NCI-H1436 treated with DMSO at 0.1 percent for 48 hours (cell line): Measurements from ENCODE around the gene MAGEA3.
"Not testable (repeated sequence)": the region's sequence is repeated elsewhere in the genome, so short reads cannot be mapped to it uniquely, and the experiment has no call there.

Source experiments
- DNase-seq: peaks from one replicate; lab custom pipeline; 2025; lab: John Stamatoyannopoulos, UW

Gene MAGEA3

GRCh38 chrX:152697952-152698931, at the start of gene MAGEA3:
Gene MAGEA3, plus strand, starts transcription at chrX:152698794. Its CDS starts 2,039 bp downstream, at chrX:152700833.
- DNase-seq: not testable (repeated sequence)

GRCh38 chrX:152652060-152652459, 46.5 kb upstream of the MAGEA3 start:
- no peak for DNase-seq

DNA sequence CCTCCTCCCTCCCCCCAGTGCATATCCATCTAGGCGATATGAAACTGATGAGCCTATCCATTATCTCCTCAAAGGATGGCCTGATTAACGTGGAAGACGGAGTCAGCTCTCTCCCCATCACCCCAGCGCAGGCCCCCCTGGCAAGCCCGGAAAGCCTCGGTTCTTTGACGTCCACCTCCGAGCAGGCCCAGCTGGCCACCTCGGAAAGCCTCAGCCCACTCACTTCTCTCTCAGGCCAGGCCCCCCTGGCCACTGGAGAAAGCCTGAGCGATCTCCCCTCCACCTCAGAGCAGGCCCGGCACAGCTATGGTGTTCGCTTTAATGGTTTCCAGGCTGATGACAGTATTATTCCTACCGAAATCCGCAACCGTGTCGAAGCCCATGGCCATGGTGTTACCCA, 46.1 kb upstream of the MAGEA3 start:
- no peak for DNase-seq

DNA sequence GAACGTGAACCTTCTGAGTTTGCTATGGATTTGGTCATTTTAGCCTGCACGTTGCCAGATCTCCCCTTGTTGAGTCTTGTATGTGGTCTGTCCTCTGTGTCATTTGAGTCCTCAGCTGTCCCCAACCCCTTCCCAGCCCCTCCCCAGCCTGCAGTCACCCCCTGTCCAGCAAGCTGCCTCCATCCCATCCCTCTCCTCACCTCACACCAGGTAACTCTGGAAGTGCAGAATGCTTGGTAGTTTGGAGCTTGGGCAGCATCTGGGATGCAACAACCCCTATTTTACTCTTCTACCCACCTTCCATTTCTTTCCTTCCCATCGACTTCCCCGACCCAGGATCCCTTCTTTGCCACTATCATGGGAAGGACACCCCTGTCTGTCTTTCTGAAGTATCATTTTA, 42.5 kb upstream of the MAGEA3 start:
- DNase-seq: no peak

DNA sequence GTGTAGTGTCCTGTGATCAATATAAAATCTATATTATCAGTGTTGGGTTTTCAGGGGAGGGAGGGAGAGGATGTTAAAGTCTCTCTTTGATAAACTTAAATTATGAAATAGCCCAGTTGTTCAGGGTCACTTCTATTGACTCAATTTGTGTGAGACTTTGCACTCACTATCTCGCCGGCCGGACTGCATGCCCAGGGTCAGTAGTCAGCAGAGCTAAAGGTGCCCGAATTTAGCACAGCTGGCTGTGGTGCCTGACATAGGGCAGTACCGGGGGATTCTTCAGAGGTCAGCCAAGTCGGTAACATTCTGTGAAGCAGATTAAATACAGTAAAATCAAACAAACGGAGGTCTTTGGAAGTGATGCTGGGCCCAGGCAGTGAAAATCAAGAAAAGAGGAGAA, 41.7 kb upstream of the MAGEA3 start:
- DNase-seq: no peak

GRCh38 chrX:152658302-152658701, 40.3 kb upstream of the MAGEA3 start:
- no peak for DNase-seq

GRCh38 chrX:152663086-152663485, 35.5 kb upstream of the MAGEA3 start:
- no peak for DNase-seq

DNA sequence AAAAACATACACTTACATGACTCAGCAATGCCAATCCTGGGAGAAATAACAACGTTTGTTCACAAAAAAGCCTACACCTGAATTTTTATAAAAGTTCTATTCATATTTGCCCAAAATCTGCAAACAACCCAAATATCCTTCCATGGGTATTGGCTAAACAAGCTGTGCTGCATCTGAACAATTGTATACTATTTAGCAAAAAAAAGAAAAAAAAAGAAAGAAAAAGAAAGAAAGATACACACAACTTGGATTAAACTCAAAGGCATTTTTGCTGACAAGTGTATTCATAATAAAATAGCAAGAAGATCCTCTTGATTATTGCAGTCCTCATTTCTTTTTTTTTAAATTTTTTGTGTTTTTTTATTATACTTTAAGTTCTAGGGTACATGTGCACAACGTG, 24.5 kb upstream of the MAGEA3 start:
- no peak for DNase-seq

- DNase-seq: not testable (repeated sequence)
Observed at GRCh38 chrX:152674652-152675051, 23.9 kb upstream of the MAGEA3 start.

- DNase-seq: not testable (repeated sequence)
Observed at GRCh38 chrX:152681012-152681411, 17.6 kb upstream of the MAGEA3 start.

DNA sequence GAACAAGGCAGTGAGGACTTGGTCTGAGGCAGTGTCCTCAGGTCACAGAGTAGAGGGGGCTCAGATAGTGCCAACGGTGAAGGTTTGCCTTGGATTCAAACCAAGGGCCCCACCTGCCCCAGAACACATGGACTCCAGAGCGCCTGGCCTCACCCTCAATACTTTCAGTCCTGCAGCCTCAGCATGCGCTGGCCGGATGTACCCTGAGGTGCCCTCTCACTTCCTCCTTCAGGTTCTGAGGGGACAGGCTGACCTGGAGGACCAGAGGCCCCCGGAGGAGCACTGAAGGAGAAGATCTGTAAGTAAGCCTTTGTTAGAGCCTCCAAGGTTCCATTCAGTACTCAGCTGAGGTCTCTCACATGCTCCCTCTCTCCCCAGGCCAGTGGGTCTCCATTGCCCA, 1.8 kb downstream of the MAGEA3 start:
- not testable (repeated sequence) for DNase-seq

DNA sequence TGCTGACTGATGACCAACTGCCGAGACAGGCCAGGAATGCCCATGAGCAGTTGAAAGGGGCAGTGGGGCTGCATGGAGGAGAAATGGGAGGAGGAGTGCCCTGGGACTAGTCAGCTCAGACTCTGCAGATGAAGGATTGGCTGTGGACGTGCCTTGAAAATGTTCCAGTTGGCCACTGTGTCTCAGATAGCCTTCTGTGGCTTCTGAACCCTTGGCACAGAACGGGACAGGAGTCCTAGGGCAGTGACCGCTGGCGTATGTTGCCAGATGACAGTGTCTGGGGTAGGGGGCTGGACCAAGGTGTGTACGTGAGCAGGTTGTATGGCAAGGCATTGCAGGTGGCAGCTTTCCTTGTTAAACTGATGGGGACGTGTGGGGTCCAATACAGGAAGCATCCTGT, 7.9 kb downstream of the MAGEA3 start:
- DNase-seq: not testable (repeated sequence)

DNA sequence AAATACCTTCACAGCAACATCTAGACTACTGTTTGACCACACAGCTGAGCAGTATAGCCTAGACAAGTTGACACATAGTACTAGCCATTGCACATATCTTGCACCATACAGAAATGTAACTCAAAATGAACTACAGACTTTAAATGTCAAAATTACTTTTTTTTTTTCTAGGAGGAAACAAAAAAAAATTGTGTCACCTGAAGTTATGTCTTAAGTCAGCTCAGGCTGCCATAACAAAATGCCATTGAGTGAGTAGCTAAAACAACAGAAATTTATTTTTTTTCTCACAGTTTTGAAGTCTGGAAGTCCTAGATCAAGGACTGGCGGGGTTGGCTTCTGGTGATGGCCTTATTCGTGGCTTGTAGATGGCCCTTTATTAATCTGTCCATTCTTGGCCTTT, 10.6 kb downstream of the MAGEA3 start, which contains the start of gene CSAG2:
CSAG2 (minus strand) TSS at position 101 of the 400 bp plus-strand sequence. CDS start 161 bp downstream, outside the sequence.
- DNase-seq: not testable (repeated sequence)

DNA sequence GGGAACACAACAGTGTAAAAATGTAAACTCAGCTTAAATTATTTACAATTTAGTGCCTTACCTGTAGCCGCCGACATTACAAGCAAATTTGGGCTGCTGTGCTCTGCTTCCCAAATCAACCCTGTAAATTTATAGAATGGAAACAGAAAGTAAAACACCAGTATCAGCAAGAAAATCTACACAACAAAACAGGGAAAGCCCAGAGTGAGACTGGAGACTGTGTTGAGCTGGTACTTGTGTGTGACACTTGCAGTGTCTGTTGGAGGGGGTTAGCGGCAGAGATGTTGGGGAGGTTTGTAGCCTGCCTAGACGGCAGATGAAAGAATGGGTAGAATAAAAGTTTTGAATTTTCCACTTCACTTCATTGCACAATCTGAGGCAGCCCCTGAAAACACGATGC, 14.6 kb downstream of the MAGEA3 start:
- not testable (repeated sequence) for DNase-seq

DNA sequence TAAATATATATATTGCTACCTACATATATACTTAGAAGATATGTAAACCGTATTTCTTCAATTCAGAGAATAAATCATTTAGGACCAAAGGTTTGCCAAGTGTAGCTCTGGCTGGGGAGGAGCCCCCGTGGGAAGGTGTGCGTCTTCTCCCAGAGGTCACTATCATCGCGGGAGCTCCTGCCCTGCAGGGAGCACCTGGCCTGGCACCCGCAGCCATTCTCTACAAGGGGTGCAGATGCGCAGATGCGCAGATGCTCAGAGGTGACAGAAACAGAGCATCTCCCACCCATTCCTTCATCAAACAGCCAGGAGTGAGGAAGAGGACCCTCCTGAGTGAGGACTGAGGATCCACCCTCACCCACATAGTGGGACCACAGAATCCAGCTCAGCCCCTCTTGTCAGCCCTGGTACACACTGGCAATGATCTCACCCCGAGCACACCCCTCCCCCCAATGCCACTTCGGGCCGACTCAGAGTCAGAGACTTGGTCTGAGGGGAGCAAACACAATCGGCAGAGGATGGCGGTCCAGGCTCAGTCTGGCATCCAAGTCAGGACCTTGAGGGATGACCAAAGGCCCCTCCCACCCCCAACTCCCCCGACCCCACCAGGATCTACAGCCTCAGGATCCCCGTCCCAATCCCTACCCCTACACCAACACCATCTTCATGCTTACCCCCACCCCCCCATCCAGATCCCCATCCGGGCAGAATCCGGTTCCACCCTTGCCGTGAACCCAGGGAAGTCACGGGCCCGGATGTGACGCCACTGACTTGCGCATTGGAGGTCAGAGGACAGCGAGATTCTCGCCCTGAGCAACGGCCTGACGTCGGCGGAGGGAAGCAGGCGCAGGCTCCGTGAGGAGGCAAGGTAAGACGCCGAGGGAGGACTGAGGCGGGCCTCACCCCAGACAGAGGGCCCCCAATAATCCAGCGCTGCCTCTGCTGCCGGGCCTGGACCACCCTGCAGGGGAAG, 15.5 kb downstream of the MAGEA3 start, which contains the start of gene MAGEA2B:
MAGEA2B (plus strand) TSS at position 814 of the 973 bp plus-strand sequence. CDS start 2,479 bp downstream, outside the sequence.
- not testable (repeated sequence) for DNase-seq

- DNase-seq: no peak
Observed at GRCh38 chrX:152725409-152725808, 26.8 kb downstream of the MAGEA3 start.

DNA sequence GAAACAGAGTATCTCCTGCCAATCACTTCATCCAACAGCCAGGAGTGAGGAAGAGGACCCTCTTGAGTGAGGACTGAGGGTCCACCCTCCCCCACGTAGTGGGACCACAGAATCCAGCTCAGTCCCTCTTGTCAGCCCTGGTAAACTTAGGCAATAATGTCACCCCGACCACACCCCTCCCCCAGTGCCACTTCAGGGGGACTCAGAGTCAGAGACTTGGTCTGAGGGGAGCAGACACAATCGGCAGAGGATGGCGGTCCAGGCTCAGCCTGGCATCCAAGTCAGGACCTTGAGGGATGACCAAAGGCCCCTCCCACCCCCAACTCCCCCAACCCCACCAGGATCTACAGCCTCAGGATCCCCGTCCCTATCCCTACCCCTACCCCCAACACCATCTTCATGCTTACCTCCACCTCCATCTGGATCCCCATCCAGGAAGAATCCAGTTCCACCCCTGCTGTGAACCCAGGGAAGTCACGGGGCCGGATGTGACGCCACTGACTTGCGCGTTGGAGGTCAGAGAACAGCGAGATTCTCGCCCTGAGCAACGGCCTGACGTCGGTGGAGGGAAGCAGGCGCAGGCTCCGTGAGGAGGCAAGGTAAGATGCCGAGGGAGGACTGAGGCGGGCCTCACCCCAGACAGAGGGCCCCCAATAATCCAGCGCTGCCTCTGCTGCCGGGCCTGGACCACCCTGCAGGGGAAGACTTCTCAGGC, 34.8 kb downstream of the MAGEA3 start, which contains the start of the genes CSAG1 and MAGEA12:
CSAG1 (minus strand) TSS at position 461 of the 715 bp plus-strand sequence. CDS start 1,261 bp downstream, outside the sequence.
MAGEA12 (plus strand) TSS at position 497 of the 715 bp plus-strand sequence. CDS start 2,405 bp downstream, outside the sequence.
- DNase-seq: peak; percentile 49

- not testable (repeated sequence) for DNase-seq
Observed at GRCh38 chrX:152734143-152734858, 35.7 kb downstream of the MAGEA3 start.

DNA sequence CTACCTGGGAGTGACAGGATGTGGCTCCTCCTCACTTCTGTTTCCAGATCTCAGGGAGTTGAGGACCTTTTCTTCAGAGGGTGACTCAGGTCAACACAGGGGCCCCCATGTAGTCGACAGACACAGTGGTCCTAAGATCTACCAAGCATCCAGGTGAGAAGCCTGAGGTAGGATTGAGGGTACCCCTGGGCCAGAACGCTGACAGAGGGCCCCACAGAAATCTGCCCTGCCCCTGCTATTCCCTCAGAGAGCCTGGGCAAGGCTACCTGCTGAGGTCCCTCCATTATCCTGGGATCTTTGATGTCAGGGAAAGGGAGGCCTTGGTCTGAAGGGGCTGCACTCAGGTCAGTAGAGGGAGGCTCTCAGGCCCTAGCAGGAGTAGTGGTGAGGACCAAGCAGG, 36.5 kb downstream of the MAGEA3 start:
- no peak for DNase-seq

DNA sequence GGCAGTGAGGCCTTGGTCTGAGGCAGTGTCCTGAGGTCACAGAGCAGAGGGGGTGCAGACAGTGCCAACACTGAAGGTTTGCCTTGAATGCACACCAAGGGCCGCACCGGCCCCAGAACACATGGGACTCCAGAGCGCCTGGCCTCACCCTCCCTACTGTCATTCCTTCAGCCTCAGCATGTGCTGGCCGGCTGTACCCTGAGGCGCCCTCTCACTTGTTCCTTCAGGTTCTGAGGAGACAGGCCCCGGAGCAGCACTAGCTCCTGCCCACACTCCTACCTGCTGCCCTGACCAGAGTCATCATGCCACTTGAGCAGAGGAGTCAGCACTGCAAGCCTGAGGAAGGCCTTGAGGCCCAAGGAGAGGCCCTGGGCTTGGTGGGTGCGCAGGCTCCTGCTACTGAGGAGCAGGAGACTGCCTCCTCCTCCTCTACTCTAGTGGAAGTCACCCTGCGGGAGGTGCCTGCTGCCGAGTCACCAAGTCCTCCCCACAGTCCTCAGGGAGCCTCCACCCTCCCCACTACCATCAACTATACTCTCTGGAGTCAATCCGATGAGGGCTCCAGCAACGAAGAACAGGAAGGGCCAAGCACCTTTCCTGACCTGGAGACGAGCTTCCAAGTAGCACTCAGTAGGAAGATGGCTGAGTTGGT, 37.4 kb downstream of the MAGEA3 start:
- no peak for DNase-seq
